ENCODE results near the gene PCNX2.

DNA sequence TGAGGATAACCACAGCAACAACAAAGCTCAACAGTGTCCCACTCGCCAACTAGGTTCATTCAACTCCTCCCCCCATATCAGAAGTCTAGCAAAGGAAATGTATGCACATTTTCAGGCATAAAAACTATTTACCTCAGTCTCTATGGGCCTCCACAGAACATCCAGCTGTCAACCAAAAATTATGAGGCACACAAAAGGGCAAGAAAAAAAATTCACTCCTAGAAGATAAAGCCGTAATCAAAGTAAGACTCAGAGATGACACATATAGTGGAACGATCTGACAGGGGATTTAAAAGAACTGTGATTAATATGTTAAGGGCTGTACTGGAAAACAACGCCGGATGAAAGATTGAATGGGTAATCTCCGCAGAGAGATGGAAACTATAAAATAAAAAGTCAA, 186.4 kb downstream of the PCNX2 start:
- TF ChIP-seq, protein P1, sequence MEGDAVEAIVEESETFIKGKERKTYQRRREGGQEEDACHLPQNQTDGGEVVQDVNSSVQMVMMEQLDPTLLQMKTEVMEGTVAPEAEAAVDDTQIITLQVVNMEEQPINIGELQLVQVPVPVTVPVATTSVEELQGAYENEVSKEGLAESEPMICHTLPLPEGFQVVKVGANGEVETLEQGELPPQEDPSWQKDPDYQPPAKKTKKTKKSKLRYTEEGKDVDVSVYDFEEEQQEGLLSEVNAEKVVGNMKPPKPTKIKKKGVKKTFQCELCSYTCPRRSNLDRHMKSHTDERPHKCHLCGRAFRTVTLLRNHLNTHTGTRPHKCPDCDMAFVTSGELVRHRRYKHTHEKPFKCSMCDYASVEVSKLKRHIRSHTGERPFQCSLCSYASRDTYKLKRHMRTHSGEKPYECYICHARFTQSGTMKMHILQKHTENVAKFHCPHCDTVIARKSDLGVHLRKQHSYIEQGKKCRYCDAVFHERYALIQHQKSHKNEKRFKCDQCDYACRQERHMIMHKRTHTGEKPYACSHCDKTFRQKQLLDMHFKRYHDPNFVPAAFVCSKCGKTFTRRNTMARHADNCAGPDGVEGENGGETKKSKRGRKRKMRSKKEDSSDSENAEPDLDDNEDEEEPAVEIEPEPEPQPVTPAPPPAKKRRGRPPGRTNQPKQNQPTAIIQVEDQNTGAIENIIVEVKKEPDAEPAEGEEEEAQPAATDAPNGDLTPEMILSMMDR (IDR thresholded peaks at IDR 0.05) = no peak
- TF ChIP-seq POLR2A (IDR thresholded peaks at IDR 0.05) = no peak

All from heart left ventricle (tissue), 13 donors.